ENCODE data around the gene PRSS57.

DNA sequence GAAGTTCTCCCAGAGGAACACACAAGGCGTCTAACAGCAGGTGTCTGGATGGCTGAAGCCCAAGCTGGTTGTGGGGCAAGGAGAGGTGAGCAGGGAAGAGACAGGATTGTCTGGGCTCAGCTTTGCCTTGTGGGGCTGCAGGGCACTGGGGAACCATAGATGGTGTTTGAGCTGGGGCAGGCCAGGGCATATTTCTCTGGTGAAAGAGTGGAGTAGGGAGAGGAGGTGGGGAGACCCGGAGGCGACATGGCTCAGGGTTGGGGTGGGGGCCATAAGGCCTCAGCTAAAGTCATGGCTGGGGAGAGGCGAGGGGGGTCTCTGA, 8.0 kb upstream of the PRSS57 start:
- no peak for TF ChIP-seq CTCF (conservative IDR thresholded peaks at IDR 0.05; ENCODE audit: low read depth, low read length)
- TF ChIP-seq EZH2 (IDR thresholded peaks at IDR 0.05; ENCODE audit: borderline replicate concordance, low read depth, low read length, poor library complexity, severe bottlenecking): no peak

All from A673 (cell line).